Measurements from ENCODE around the gene JADE1.

Gene JADE1

GRCh38 chr4:128862608-128863311, 53.3 kb downstream of the JADE1 start:
- TF ChIP-seq CTCF (IDR thresholded peaks at IDR 0.05; ENCODE audit: poor library complexity, severe bottlenecking) = no peak
- DNase-seq (ENCODE audit: low spot score) = no peak
- no peak overlapping the region for H3K27ac ChIP-seq (ENCODE audit: poor library complexity, severe bottlenecking)
- H3K9me3 ChIP-seq (ENCODE audit: severe bottlenecking) = no peaks in the 10 kb centered on the region
- peaks cover 45% of the 10 kb centered on the region for H3K36me3 ChIP-seq (ENCODE audit: low read depth)
- no peaks in the 10 kb centered on the region for H3K4me1 ChIP-seq (ENCODE audit: insufficient read depth, poor library complexity, severe bottlenecking)
- peak; percentile 26; the same call in 2 of the 3 replicates for ATAC-seq (ENCODE audit: low read depth)
- H3K27me3 ChIP-seq (ENCODE audit: insufficient read depth, poor library complexity, severe bottlenecking) = no peaks in the 10 kb centered on the region
- no peak overlapping the region for H3K4me3 ChIP-seq (ENCODE audit: severe bottlenecking)

GRCh38 chr4:128863312-128864075, 54.0 kb downstream of the JADE1 start:
- TF ChIP-seq CTCF (IDR thresholded peaks at IDR 0.05; ENCODE audit: poor library complexity, severe bottlenecking) = peak; percentile 88
- no peak for DNase-seq (ENCODE audit: low spot score)
- Histone ChIP-seq H3K27me3 (ENCODE audit: insufficient read depth, poor library complexity, severe bottlenecking) (no peaks in the 10 kb centered on the region), H3K4me1 (ENCODE audit: insufficient read depth, poor library complexity, severe bottlenecking) (no peaks in the 10 kb centered on the region), H3K36me3 (ENCODE audit: low read depth) (peaks cover 52% of the 10 kb centered on the region), H3K9me3 (ENCODE audit: severe bottlenecking) (no peaks in the 10 kb centered on the region), H3K27ac (ENCODE audit: poor library complexity, severe bottlenecking) (no peak overlapping the region), H3K4me3 (ENCODE audit: severe bottlenecking) (no peak overlapping the region)
- peak; percentile 82 for ATAC-seq (ENCODE audit: low read depth)

GRCh38 chr4:128865132-128865531, 55.6 kb downstream of the JADE1 start:
- ATAC-seq (ENCODE audit: low read depth) (no peak), DNase-seq (ENCODE audit: low spot score) (no peak)
- Histone ChIP-seq H3K27ac (ENCODE audit: poor library complexity, severe bottlenecking) (no peak overlapping the region), H3K27me3 (ENCODE audit: insufficient read depth, poor library complexity, severe bottlenecking) (no peaks in the 10 kb centered on the region), H3K4me1 (ENCODE audit: insufficient read depth, poor library complexity, severe bottlenecking) (no peaks in the 10 kb centered on the region), H3K9me3 (ENCODE audit: severe bottlenecking) (no peaks in the 10 kb centered on the region), H3K36me3 (ENCODE audit: low read depth) (peaks cover 58% of the 10 kb centered on the region), H3K4me3 (ENCODE audit: severe bottlenecking) (no peak overlapping the region)
- no peak for TF ChIP-seq CTCF (IDR thresholded peaks at IDR 0.05; ENCODE audit: poor library complexity, severe bottlenecking)

- Histone ChIP-seq H3K27ac (ENCODE audit: poor library complexity, severe bottlenecking) (no peak overlapping the region), H3K9me3 (ENCODE audit: severe bottlenecking) (no peaks in the 10 kb centered on the region), H3K27me3 (ENCODE audit: insufficient read depth, poor library complexity, severe bottlenecking) (no peaks in the 10 kb centered on the region), H3K4me3 (ENCODE audit: severe bottlenecking) (no peak overlapping the region), H3K36me3 (ENCODE audit: low read depth) (peaks cover 58% of the 10 kb centered on the region), H3K4me1 (ENCODE audit: insufficient read depth, poor library complexity, severe bottlenecking) (no peaks in the 10 kb centered on the region)
- TF ChIP-seq CTCF (IDR thresholded peaks at IDR 0.05; ENCODE audit: poor library complexity, severe bottlenecking) = no peak
- ATAC-seq (ENCODE audit: low read depth) (no peak), DNase-seq (ENCODE audit: low spot score) (no peak)
Observed at GRCh38 chr4:128866269-128866668, 56.8 kb downstream of the JADE1 start.

GRCh38 chr4:128866691-128867090, 57.2 kb downstream of the JADE1 start:
- Histone ChIP-seq H3K4me1 (ENCODE audit: insufficient read depth, poor library complexity, severe bottlenecking) (no peaks in the 10 kb centered on the region), H3K36me3 (ENCODE audit: low read depth) (peaks cover 58% of the 10 kb centered on the region), H3K4me3 (ENCODE audit: severe bottlenecking) (no peak overlapping the region), H3K9me3 (ENCODE audit: severe bottlenecking) (no peaks in the 10 kb centered on the region), H3K27ac (ENCODE audit: poor library complexity, severe bottlenecking) (no peak overlapping the region), H3K27me3 (ENCODE audit: insufficient read depth, poor library complexity, severe bottlenecking) (no peaks in the 10 kb centered on the region)
- no peak for DNase-seq (ENCODE audit: low spot score)
- TF ChIP-seq CTCF (IDR thresholded peaks at IDR 0.05; ENCODE audit: poor library complexity, severe bottlenecking) = no peak
- ATAC-seq (ENCODE audit: low read depth) = no peak

Measured in RWPE2 (cell line).